Suprapubic skin (tissue), 4 donors: Measurements from ENCODE around the gene LRFN2. TPM values are rescaled to one million over a fixed set of nuclear protein-coding genes. Genes with fewer than 3 reads are reported as not detected.

Experiments
- DNase-seq, 2 donors: peaks; one replicate each; pipeline ENCODE4 v3.0.0-alpha.2; 2019; ENCODE audit warnings: low spot score in 2 of 2
- H3K27ac ChIP-seq: fragments of 200-600 bp; sonication (generic); one replicate; pipeline ENCODE4 v1.5.1; 2019
- H3K27me3 ChIP-seq: fragments of 200-600 bp; sonication (generic); one replicate; pipeline ENCODE4 v1.5.1; 2019
- H3K36me3 ChIP-seq: fragments of 200-600 bp; sonication (generic); one replicate; pipeline ENCODE4 v1.5.1; 2019
- H3K4me1 ChIP-seq: fragments of 200-600 bp; sonication (generic); one replicate; pipeline ENCODE4 v1.5.1; 2019
- H3K4me3 ChIP-seq: fragments of 200-600 bp; sonication (generic); one replicate; pipeline ENCODE4 v1.5.1; 2019; ENCODE audit warnings: mild to moderate bottlenecking
- H3K9me3 ChIP-seq: fragments of 200-600 bp; sonication (generic); one replicate; pipeline ENCODE4 v1.5.1; 2019
- EP300 ChIP-seq: sonication (generic); formaldehyde crosslinking; IDR thresholded peaks from one replicate; pipeline ENCODE4 v1.6.1; 2017; ENCODE audit warnings: antibody characterized with exemption
- POLR2A ChIP-seq, 2 donors: fragments of 450-650 bp; IDR thresholded peaks; one replicate each; pipeline ENCODE4 v1.6.1; 2017; ENCODE audit warnings: antibody characterized with exemption in 2 of 2, mild to moderate bottlenecking in 2 of 2, moderate library complexity in 2 of 2
- POLR2AphosphoS5 ChIP-seq, 3 donors: sonication (generic); formaldehyde crosslinking; IDR thresholded peaks; one replicate each; pipeline ENCODE4 v1.6.1; 2017; ENCODE audit warnings: antibody characterized with exemption in 3 of 3
- WGBS: methylation state at CpG from one replicate; pipeline ENCODE4 v1.1.5; 2018; 5-methylcytosine and 5-hydroxymethylcytosine counted together
- total RNA-seq, 4 donors: library from RNA; depleted of rRNA; stranded (reverse); fragments of >200 nt; gene quantifications; one replicate each; pipeline ENCODE4 v1.1.0, GENCODE V29; 2016
- TF ChIP-seq, protein P1 (sequence below), 2 donors: fragments of 200-600 bp in 1 of 2; fragments of 450-650 bp in 1 of 2; sonication (generic) in 1 of 2; IDR thresholded peaks; one replicate each; pipeline ENCODE4 v1.5.1; 2016 to 2019; ENCODE audit warnings: antibody characterized with exemption in 2 of 2, mild to moderate bottlenecking in 1 of 2, moderate library complexity in 1 of 2

Gene LRFN2
- total RNA-seq, 4 donors from 2014 or later, result not detected

DNA sequence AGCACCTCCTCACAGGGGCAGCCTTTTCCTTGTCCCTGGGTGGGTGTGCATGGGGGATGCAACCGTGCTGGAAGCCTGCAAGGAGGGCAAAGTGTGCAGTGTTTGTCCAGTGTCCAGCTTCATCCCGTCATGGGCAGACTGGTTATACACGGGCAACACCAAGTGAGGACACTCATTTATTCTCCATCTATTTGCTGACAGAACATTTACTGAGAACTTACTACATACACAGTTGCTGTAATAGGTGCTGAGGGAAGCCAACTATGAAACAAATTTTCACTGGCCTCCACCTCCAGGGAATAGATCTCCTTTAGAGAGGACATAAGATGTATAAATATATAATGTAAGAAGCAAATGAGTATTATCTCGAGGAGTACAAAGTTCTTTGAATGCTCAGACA lies 136.7 kb downstream of the LRFN2 start:
- Histone ChIP-seq H3K27ac (no peak overlapping the region), H3K4me3 (no peak overlapping the region), H3K36me3 (no peaks in the 10 kb centered on the region), H3K27me3 (no peaks in the 10 kb centered on the region), H3K4me1 (no peaks in the 10 kb centered on the region), H3K9me3 (no peaks in the 10 kb centered on the region)
- TF ChIP-seq POLR2AphosphoS5 (IDR thresholded peaks at IDR 0.05), result no peak
- TF ChIP-seq POLR2A (IDR thresholded peaks at IDR 0.05), result no peak
- TF ChIP-seq, protein P1, sequence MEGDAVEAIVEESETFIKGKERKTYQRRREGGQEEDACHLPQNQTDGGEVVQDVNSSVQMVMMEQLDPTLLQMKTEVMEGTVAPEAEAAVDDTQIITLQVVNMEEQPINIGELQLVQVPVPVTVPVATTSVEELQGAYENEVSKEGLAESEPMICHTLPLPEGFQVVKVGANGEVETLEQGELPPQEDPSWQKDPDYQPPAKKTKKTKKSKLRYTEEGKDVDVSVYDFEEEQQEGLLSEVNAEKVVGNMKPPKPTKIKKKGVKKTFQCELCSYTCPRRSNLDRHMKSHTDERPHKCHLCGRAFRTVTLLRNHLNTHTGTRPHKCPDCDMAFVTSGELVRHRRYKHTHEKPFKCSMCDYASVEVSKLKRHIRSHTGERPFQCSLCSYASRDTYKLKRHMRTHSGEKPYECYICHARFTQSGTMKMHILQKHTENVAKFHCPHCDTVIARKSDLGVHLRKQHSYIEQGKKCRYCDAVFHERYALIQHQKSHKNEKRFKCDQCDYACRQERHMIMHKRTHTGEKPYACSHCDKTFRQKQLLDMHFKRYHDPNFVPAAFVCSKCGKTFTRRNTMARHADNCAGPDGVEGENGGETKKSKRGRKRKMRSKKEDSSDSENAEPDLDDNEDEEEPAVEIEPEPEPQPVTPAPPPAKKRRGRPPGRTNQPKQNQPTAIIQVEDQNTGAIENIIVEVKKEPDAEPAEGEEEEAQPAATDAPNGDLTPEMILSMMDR (IDR thresholded peaks at IDR 0.05), result no peak
- no peak for TF ChIP-seq EP300
- WGBS, result 81% methylated on average over 4 of the region's 4 CpGs
- DNase-seq, result no peak

DNA sequence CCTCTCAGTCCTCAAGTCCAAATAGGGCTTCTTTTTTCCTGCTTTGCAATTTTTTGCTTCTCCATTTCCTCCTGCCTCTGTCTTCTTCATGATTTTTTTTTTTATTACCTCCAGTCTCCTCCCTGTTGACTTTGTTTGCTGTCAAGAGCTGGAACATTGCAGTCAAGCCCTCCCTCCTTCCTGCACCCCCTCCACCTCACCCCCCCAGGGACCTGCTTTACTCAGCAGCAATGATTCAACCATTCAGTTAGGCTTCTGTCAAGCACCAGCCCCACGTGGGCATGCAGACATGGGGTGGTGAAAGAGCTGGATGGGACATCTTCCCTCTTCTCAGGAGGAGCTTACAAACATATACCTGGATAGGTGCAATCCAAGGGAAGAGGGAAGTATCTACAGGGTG lies 142.4 kb downstream of the LRFN2 start:
- DNase-seq, result no peak
- 53% methylated on average over 1 of the region's 1 CpG for WGBS
- no peak overlapping the region for H3K27ac ChIP-seq
- no peaks in the 10 kb centered on the region for H3K4me1 ChIP-seq
- H3K9me3 ChIP-seq, result no peaks in the 10 kb centered on the region
- H3K4me3 ChIP-seq, result no peak overlapping the region
- H3K27me3 ChIP-seq, result no peaks in the 10 kb centered on the region
- no peaks in the 10 kb centered on the region for H3K36me3 ChIP-seq
- TF ChIP-seq POLR2AphosphoS5 (IDR thresholded peaks at IDR 0.05), result no peak
- TF ChIP-seq, protein P1 (IDR thresholded peaks at IDR 0.05), result no peak
- TF ChIP-seq POLR2A (IDR thresholded peaks at IDR 0.05), result no peak
- no peak for TF ChIP-seq EP300

DNA sequence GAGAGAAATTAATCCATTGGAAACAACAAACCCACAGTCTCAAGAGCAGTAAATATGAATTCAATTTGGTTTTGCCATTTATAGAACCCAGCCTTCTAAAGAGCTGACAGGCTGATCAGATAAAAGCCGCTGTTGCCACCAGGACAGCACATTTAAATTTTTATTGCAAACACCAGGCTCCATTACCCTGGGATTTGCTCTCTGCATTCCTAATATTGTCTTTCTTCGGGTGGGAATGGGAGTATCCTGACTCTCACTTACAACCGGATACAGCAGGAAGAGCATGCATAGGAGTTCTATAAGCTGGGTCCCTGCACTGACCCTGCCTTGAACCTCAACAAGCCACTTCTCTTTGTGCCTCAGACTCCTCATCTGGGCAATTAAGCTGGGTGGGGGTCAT lies 142.9 kb downstream of the LRFN2 start:
- no peak for TF ChIP-seq POLR2A (IDR thresholded peaks at IDR 0.05)
- TF ChIP-seq POLR2AphosphoS5 (IDR thresholded peaks at IDR 0.05), result no peak
- TF ChIP-seq, protein P1 (IDR thresholded peaks at IDR 0.05), result no peak
- TF ChIP-seq EP300, result no peak
- Histone ChIP-seq H3K27me3 (no peaks in the 10 kb centered on the region), H3K4me3 (no peak overlapping the region), H3K36me3 (no peaks in the 10 kb centered on the region), H3K9me3 (no peaks in the 10 kb centered on the region), H3K4me1 (no peaks in the 10 kb centered on the region), H3K27ac (no peak overlapping the region)
- DNase-seq, result no peak
- 69% methylated on average over 3 of the region's 3 CpGs for WGBS

DNA sequence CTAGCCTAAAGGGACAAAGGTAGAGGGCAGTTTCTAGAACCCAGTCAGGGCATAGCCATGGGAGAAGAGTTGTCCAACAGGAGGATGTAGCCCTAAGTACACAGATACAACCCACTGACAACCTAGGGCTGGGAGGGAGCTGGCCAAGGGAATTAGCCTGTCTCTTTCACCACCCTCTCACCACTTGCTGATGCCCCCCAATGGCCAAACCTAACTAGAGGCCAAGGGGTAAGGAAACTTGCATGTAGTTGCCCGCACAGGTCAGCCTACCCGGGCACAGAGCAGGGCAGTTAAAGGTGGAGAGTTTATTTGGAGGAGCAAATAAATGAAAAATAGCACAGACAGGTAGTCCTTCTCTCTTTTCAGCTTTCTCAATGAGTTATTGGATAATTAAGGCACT lies 143.3 kb downstream of the LRFN2 start:
- Histone ChIP-seq H3K4me1 (no peaks in the 10 kb centered on the region), H3K27ac (no peak overlapping the region)
- DNase-seq, result no peak

DNA sequence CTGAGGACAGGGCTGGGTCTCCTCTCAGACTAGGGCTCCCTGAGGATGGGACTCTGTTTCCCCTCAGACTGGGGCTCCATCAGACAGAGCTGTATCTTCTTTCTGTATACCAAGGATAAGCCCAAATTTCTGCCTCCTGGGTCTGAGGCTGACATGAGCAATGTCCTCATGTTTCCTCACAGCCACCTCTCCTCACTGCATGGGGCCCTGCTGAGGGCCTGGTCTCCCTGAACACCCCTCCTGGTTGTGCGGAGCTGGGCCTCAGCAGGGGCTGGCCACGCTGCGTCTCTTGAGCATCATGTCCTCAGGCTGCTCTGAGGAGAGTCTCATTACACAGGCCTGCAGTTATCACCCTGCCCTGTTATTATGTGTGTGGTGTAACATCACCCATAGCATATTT lies 144.6 kb downstream of the LRFN2 start:
- H3K4me3 ChIP-seq, result no peak overlapping the region
- no peaks in the 10 kb centered on the region for H3K27me3 ChIP-seq
- H3K4me1 ChIP-seq, result no peaks in the 10 kb centered on the region
- H3K9me3 ChIP-seq, result no peaks in the 10 kb centered on the region
- no peak for DNase-seq
- H3K36me3 ChIP-seq, result no peaks in the 10 kb centered on the region
- no peak for TF ChIP-seq POLR2A (IDR thresholded peaks at IDR 0.05)
- no peak for TF ChIP-seq EP300
- no peak for TF ChIP-seq POLR2AphosphoS5 (IDR thresholded peaks at IDR 0.05)
- TF ChIP-seq, protein P1 (IDR thresholded peaks at IDR 0.05), result no peak
- no peak overlapping the region for H3K27ac ChIP-seq
- WGBS, result 100% methylated on average over 3 of the region's 3 CpGs

More for the DNA sequence above, 143.3 kb downstream of the LRFN2 start:
- 100% methylated on average over 2 of the region's 2 CpGs for WGBS
- TF ChIP-seq EP300 (no peak), POLR2AphosphoS5 (IDR thresholded peaks at IDR 0.05) (no peak), POLR2A (IDR thresholded peaks at IDR 0.05) (no peak)
- TF ChIP-seq, protein P1 (IDR thresholded peaks at IDR 0.05), result no peak
- no peaks in the 10 kb centered on the region for H3K36me3 ChIP-seq
- no peaks in the 10 kb centered on the region for H3K9me3 ChIP-seq
- no peak overlapping the region for H3K4me3 ChIP-seq
- no peaks in the 10 kb centered on the region for H3K27me3 ChIP-seq
